NCI-H446 treated with DMSO at 0.1 percent for 48 hours (cell line): Measurements from ENCODE around the gene REEP3.

ENCODE experiments used
- DNase-seq: peaks from one replicate; lab custom pipeline; 2025; lab: John Stamatoyannopoulos, UW

The REEP3 gene

DNA sequence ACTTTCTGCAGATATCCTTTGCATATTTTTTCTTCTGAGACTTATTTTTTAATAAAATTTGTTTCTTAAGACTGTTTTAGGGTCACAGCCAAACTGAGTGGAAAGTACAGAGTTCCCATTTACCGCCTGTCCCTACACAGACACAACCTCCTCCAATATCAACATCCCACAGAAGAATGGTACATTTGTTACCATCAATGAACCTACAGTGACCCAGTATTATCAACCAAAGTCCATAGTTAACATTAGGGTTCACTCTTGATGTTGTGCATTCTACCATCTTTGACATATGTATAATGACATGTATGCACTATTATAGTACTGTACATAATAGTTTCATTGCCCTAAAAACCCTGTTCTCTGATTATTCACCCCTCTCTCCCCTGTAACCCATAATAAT lies 14.6 kb upstream of the REEP3 start:
- DNase-seq: no peak

GRCh38 chr10:63515002-63515763 lies 6.0 kb upstream of the REEP3 start:
- DNase-seq: no peak

- DNase-seq: no peak
Measured at GRCh38 chr10:63516207-63516606, 5.0 kb upstream of the REEP3 start.

- no peak for DNase-seq
Measured at GRCh38 chr10:63518690-63519288, 2.4 kb upstream of the REEP3 start.

DNA sequence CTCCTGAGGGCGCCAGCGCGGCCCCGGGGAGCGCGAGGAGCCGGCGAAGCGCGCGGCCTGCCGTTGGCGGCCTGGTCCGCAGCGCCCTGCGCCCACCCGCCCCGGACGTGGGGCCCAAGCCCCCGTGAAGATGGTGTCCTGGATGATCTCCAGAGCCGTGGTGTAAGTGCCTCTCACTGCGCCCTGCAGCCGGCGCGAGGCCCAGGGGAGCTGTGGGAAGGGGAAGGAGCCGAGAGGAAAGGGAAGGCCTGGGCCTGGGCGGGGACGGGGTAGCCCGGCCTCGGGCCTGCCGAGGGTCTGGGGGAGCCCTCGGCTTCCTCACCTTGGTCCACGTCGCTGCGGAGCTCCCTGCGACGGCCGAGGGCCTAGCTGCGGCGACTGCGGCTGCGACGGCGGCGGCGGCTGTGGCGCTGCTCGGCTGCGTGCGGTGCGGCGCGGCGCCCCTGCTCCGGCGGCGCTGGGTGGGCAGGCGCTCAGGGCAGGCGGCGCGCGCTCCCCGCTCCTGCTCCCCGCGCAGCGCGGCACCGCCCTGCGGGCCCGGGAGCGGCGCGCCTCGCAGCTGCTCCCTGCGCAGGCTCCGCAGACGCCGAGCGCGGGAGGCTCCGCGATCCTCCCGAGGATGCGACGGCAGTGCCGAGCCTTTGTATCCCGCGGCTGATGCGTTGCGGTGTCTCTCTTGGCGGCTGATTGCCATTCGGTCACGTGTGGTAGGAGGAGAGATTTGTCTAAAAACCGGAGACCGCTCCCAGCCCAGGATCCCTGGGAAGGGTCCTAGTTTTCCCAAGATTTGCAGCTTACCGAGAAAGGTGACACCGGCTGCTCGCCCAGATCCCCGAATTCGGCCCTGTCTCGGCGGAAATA lies 445 bp downstream of the REEP3 start:
- peak; percentile 50 for DNase-seq

GRCh38 chr10:63522277-63522687 lies 1.1 kb downstream of the REEP3 start:
- DNase-seq: no peak

GRCh38 chr10:63522995-63523394 lies 1.8 kb downstream of the REEP3 start:
- DNase-seq: no peak

GRCh38 chr10:63525021-63525420 lies 3.8 kb downstream of the REEP3 start:
- no peak for DNase-seq

DNA sequence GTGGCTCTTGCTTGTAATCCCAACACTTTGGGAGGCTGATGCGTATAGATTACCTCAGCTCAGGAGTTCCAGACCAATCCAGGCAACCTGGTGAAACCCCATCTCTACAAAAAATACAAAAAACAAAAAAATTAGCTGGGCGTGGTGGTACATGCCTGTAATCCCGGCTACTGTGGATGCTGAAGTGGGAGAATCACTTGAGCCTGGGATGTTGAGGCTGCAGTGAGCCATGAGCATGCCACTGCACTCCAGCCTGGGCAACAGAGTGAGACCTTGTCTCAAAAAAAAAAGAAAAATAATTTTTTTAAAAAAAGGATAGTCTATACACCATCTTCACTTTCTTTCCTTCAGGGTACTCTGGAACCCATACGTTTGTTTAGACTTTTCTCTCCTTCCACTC lies 6.2 kb downstream of the REEP3 start:
- no peak for DNase-seq

DNA sequence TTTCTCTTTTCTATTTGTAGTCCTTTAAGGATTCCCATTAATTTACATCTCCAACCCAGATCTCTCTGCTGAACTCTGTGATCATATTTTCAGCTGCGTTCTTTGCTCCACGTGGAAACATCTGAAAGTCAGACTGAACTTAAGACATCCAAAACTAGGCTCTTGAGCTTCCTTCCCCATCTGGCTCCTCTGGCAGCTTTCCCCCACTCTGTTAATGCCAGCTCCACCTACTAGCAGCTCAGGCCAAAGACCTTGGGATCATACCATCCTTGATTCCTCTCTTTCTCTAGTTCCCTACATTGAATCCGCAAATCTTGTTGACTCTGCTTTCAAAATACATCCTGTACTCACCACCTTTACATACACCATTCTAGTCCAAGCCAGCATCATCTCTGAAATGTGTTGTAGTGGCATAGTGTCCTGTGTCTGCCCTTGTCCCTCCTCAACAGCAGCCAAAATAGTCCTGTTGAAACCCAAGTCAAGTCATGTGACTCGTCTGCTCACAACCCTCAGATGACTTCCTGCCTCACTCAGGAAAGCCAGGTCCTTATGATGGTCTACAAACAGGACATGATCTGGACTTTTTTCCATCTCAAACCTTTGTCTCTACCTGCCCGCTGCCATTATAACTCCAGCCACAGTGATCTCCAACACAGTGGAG lies 7.0 kb downstream of the REEP3 start:
- no peak for DNase-seq

- no peak for DNase-seq
Measured at GRCh38 chr10:63530409-63530808, 9.2 kb downstream of the REEP3 start.

DNA sequence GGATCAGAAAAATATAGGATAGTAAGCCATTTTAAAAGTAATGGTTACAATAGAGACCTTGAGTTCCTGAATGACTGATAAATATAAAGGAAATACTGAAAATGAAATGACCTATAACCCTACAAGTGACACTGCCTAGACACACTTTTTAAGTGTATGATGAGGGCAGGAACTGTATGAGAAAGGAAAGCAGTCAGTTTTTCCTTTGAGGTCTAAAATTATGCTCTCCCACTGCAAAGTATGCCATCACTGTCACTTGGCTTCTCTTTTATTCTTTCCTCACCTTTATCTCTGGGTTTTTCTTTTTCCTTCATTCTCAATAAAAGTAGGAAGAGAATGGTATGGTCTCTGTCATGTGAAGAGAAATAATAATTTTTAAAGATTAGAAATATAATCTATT lies 13.5 kb downstream of the REEP3 start:
- no peak for DNase-seq

- no peak for DNase-seq
Measured at GRCh38 chr10:63536698-63537097, 15.5 kb downstream of the REEP3 start.

DNA sequence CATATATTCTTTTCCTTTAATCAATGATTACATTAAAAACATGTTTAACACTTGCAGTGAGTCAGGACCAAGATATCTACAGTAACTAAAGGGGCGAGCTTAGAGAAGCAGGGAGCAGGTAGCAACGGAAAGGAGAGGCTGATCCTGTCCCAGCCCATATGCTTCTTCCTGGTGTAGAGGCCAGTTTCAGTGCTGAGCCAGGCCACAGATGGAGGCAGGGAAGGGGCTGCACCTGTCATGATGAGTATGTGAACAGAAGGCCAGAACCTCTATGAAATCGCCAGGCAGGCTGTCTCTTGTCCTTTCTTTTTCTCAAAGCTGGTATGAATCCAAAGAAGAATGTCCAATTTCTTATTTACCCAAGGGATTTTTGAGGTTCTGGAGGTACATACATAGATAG lies 16.3 kb downstream of the REEP3 start:
- DNase-seq: peak; percentile 71

DNA sequence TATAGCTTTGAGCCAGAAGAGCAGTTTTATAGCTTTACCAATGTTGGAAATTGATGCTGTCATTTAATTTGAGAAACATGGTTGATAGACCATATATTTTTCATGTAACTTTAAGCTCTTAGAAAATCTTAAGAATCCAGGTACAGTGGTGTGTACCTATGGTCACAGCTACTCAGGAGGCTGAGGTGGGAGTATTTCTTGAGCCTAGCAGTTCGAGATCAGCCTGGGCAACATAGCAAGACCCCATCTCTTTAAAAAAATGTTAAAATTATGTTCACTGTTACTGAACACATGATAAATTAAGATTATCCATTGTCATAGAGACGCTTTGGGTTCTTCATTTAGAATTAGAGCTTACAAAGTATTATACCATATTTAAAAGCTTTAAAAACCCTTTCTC lies 18.2 kb downstream of the REEP3 start:
- DNase-seq: no peak

- no peak for DNase-seq
Measured at GRCh38 chr10:63539994-63540393, 18.8 kb downstream of the REEP3 start.

GRCh38 chr10:63542835-63543575 lies 21.8 kb downstream of the REEP3 start:
- DNase-seq: no peak

GRCh38 chr10:63543576-63543962 lies 22.4 kb downstream of the REEP3 start:
- DNase-seq: no peak

- no peak for DNase-seq
Measured at GRCh38 chr10:63544418-63544817, 23.2 kb downstream of the REEP3 start.

GRCh38 chr10:63547628-63548360 lies 26.6 kb downstream of the REEP3 start:
- DNase-seq: peak; percentile 70

- no peak for DNase-seq
Measured at GRCh38 chr10:63548860-63549259, 27.7 kb downstream of the REEP3 start.
